RWPE2 (cell line): Measurements from ENCODE around the gene VAT1.

Experiments used
- ATAC-seq: fragments of 200-7000 bp; cut with Tn5 transposase; 3 replicates; pipeline ENCODE4 v1.9.1; 2021; ENCODE audit warnings: low read depth
- DNase-seq: peaks from one replicate; pipeline ENCODE4 v3.0.0-alpha.2; 2020; ENCODE audit warnings: low spot score
- H3K27ac ChIP-seq: fragments of 450-650 bp; 2 replicates; pipeline ENCODE4 v1.5.1; 2017; ENCODE audit warnings: mild to moderate bottlenecking; ENCODE audit not compliant: poor library complexity, severe bottlenecking
- H3K27me3 ChIP-seq: fragments of 250-450 bp; sonication (Bioruptor Pico); 2 replicates; pipeline ENCODE4 v1.5.1; 2021; ENCODE audit warnings: mild to moderate bottlenecking, moderate library complexity; ENCODE audit not compliant: insufficient read depth, poor library complexity, severe bottlenecking
- H3K36me3 ChIP-seq: fragments of 250-450 bp; sonication (Bioruptor Pico); 2 replicates; pipeline ENCODE4 v1.5.1; 2020; ENCODE audit warnings: low read depth, mild to moderate bottlenecking, moderate library complexity
- H3K4me1 ChIP-seq: fragments of 250-450 bp; sonication (Bioruptor Pico); 2 replicates; pipeline ENCODE4 v1.5.1; 2021; ENCODE audit warnings: mild to moderate bottlenecking, moderate library complexity; ENCODE audit not compliant: insufficient read depth, poor library complexity, severe bottlenecking
- H3K4me3 ChIP-seq: fragments of 250-450 bp; sonication (Bioruptor Pico); 2 replicates; pipeline ENCODE4 v1.5.1; 2021; ENCODE audit warnings: mild to moderate bottlenecking, moderate library complexity; ENCODE audit not compliant: severe bottlenecking
- H3K9me3 ChIP-seq: fragments of 250-450 bp; sonication (Bioruptor Pico); 2 replicates; pipeline ENCODE4 v1.5.1; 2021; ENCODE audit warnings: mild to moderate bottlenecking, moderate library complexity; ENCODE audit not compliant: severe bottlenecking
- CTCF ChIP-seq: fragments of 450-650 bp; IDR thresholded peaks from one replicate; pipeline ENCODE4 v1.5.1; 2017; ENCODE audit warnings: mild to moderate bottlenecking, moderate library complexity; ENCODE audit not compliant: poor library complexity, severe bottlenecking

VAT1 gene

GRCh38 chr17:42971589-42971988, 50.6 kb downstream of the VAT1 start:
- TF ChIP-seq CTCF = no peak
- H3K4me3 ChIP-seq = no peak overlapping the region
- no peak overlapping the region for H3K27ac ChIP-seq
- ATAC-seq = no peak
- DNase-seq = no peak
- H3K36me3 ChIP-seq = no peaks in the 10 kb centered on the region
- H3K27me3 ChIP-seq = no peaks in the 10 kb centered on the region
- H3K9me3 ChIP-seq = no peaks in the 10 kb centered on the region
- H3K4me1 ChIP-seq = no peaks in the 10 kb centered on the region

- Histone ChIP-seq H3K4me1 (no peaks in the 10 kb centered on the region), H3K36me3 (no peaks in the 10 kb centered on the region), H3K27ac (no peak overlapping the region), H3K9me3 (no peaks in the 10 kb centered on the region), H3K4me3 (no peak overlapping the region), H3K27me3 (no peaks in the 10 kb centered on the region)
- ATAC-seq (no peak), DNase-seq (no peak)
- no peak for TF ChIP-seq CTCF
Measured at GRCh38 chr17:42969001-42969581, 53.1 kb downstream of the VAT1 start.

- Histone ChIP-seq H3K4me1 (no peaks in the 10 kb centered on the region), H3K9me3 (no peaks in the 10 kb centered on the region), H3K27ac (no peak overlapping the region), H3K4me3 (no peak overlapping the region), H3K27me3 (no peaks in the 10 kb centered on the region), H3K36me3 (no peaks in the 10 kb centered on the region; the same call in 1 of the 2 replicates)
- ATAC-seq = no peak
- TF ChIP-seq CTCF = no peak
- DNase-seq = no peak
Measured at GRCh38 chr17:42967925-42968324, 54.3 kb downstream of the VAT1 start.
